ENCODE data around the gene KDSR.

The KDSR gene

GRCh38 chr18:63302220-63302619 lies 64.8 kb downstream of the KDSR start:
- H3K36me3 ChIP-seq (ENCODE audit: insufficient read depth, low read length): no peaks in the 10 kb centered on the region
- 98% methylated on average over 3 of the region's 4 CpGs for WGBS
- H3K9me3 ChIP-seq (ENCODE audit: insufficient read depth, low read depth, low read length): no peaks in the 10 kb centered on the region
- H3K27me3 ChIP-seq (ENCODE audit: insufficient read depth, low read length): no peaks in the 10 kb centered on the region
- no peak overlapping the region for H3K9ac ChIP-seq (ENCODE audit: low read depth, low read length)
- H3K4me3 ChIP-seq (ENCODE audit: low read length): no peak overlapping the region
- H3K4me1 ChIP-seq (ENCODE audit: insufficient read depth, low read length): peaks cover 11% of the 10 kb centered on the region; the same call in 1 of the 2 replicates
- no peak overlapping the region for H3K27ac ChIP-seq (ENCODE audit: low read depth, low read length)

DNA sequence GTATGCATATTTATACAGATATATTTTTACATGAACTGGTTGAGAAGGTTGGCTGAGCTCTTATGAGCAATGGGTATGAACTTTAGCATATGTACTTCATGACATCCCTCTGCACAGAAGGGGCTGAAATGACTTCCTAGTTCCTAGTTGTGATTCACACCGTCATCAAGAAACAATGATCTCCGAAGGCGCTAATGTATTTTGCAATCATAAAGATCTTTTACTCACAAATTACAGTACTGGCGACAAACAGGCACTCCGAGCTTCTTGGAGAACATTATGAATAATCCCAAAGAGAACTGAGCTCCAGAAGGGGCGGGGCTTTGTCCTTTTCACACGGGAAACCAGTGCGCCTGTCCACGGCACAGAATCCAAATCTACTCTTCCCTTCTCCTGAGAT lies 65.6 kb downstream of the KDSR start:
- Histone ChIP-seq H3K9ac (ENCODE audit: low read depth, low read length) (no peak overlapping the region), H3K36me3 (ENCODE audit: insufficient read depth, low read length) (no peaks in the 10 kb centered on the region), H3K9me3 (ENCODE audit: insufficient read depth, low read depth, low read length) (no peaks in the 10 kb centered on the region), H3K27ac (ENCODE audit: low read depth, low read length) (no peak overlapping the region), H3K4me3 (ENCODE audit: low read length) (no peak overlapping the region), H3K27me3 (ENCODE audit: insufficient read depth, low read length) (no peaks in the 10 kb centered on the region), H3K4me1 (ENCODE audit: insufficient read depth, low read length) (peaks cover 11% of the 10 kb centered on the region; the same call in 1 of the 2 replicates)
- WGBS: 90% methylated on average over 9 of the region's 9 CpGs

GRCh38 chr18:63299837-63300745 lies 66.9 kb downstream of the KDSR start:
- Histone ChIP-seq H3K36me3 (ENCODE audit: insufficient read depth, low read length) (no peaks in the 10 kb centered on the region), H3K9ac (ENCODE audit: low read depth, low read length) (no peak overlapping the region), H3K4me1 (ENCODE audit: insufficient read depth, low read length) (peaks cover 11% of the 10 kb centered on the region; the same call in 1 of the 2 replicates), H3K9me3 (ENCODE audit: insufficient read depth, low read depth, low read length) (no peaks in the 10 kb centered on the region), H3K27me3 (ENCODE audit: insufficient read depth, low read length) (no peaks in the 10 kb centered on the region), H3K27ac (ENCODE audit: low read depth, low read length) (no peak overlapping the region), H3K4me3 (ENCODE audit: low read length) (no peak overlapping the region)
- WGBS: 87% methylated on average over 3 of the region's 5 CpGs

DNA sequence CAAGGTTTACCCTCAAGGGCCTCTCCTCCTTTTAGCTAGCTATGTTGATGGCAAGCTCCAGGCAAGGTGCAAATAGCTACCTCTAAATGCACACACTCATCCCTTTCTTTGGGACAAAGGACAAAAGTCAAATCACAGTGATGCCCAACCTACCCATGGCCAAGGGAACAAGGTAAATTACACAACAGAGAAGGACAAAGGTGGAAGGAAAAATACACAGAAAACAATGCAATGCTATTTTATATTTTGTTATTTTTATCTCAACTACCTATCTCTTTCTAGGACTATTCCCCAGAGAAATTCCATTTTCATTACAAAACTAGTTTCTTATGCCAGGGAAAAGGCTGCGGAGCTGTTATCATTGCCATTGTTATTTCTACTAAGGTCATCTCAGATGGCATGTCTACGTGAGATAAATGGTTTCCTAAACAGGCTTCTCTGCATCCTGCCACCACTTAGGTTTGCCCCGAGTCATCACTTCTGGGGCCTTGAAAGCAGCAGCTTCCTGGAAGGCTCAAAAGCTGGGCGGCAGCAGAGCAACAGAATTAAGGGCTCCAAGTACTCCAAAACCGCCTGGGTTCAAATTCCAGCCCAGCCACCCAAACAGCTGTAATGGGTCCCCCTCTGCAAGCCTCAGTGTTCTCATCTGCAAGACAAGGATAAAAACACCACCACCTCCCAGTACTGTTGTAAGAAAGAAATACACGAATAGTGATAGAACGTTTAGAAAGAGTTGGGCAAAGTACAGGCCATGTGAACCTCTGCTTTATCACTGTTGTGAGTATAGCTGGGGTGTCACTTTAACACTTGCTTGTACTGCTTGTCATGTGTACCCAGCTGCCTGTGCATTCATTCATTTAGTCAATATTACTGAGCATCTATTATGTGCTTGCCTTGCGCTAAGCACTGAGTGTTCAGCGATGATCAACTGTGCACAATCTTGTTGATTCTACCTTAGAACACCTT lies 68.3 kb downstream of the KDSR start:
- Histone ChIP-seq H3K4me3 (ENCODE audit: low read length) (no peak overlapping the region), H3K27ac (ENCODE audit: low read depth, low read length) (no peak overlapping the region), H3K4me1 (ENCODE audit: insufficient read depth, low read length) (peaks cover 11% of the 10 kb centered on the region; the same call in 1 of the 2 replicates), H3K9me3 (ENCODE audit: insufficient read depth, low read depth, low read length) (no peaks in the 10 kb centered on the region), H3K36me3 (ENCODE audit: insufficient read depth, low read length) (no peaks in the 10 kb centered on the region), H3K9ac (ENCODE audit: low read depth, low read length) (no peak overlapping the region), H3K27me3 (ENCODE audit: insufficient read depth, low read length) (no peaks in the 10 kb centered on the region)
- 90% methylated on average over 9 of the region's 9 CpGs for WGBS

DNA sequence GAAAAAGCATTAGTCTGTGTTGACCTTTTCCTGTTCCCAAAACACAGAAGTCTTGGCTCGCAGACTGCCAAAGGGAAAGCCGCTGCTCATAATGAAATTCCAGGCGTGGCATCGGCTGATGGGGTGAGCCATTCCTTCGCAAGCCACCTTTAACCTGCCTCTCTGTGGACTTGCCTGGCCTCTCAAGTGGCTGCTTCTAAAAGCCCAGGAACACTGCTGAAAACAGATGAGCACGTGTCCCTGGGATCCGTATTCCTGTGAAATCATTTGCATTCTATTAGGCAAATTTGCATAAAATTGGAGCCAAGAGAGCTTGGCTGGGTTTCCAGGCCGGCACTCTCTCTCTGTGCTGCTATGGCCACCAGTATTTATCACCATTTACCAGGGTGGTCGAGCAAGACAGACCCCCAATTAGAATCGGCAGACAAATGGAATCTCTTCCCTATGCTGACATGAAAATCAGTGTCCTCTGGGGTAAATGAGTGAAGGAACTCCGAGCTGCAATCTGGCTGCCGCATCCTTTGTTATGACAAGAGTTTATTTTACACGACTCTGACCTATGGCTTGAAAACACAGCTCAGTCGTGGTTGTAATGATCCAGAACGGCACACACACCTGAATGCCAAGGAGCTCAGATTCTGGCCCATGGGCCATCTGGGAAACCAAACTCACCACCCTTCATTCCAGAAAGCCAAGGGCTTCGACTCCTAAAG lies 69.2 kb downstream of the KDSR start:
- no peaks in the 10 kb centered on the region for H3K27me3 ChIP-seq (ENCODE audit: insufficient read depth, low read length)
- no peak overlapping the region for H3K27ac ChIP-seq (ENCODE audit: low read depth, low read length)
- no peak overlapping the region; the same call in 1 of the 2 replicates for H3K9ac ChIP-seq (ENCODE audit: low read depth, low read length)
- no peaks in the 10 kb centered on the region for H3K9me3 ChIP-seq (ENCODE audit: insufficient read depth, low read depth, low read length)
- no peak overlapping the region for H3K4me3 ChIP-seq (ENCODE audit: low read length)
- peaks cover 11% of the 10 kb centered on the region; the same call in 1 of the 2 replicates for H3K4me1 ChIP-seq (ENCODE audit: insufficient read depth, low read length)
- H3K36me3 ChIP-seq (ENCODE audit: insufficient read depth, low read length): no peaks in the 10 kb centered on the region
- whole genome bisulfite sequencing: 81% methylated on average over 16 of the region's 16 CpGs

- Histone ChIP-seq H3K4me3 (ENCODE audit: low read length) (no peak overlapping the region), H3K27me3 (ENCODE audit: insufficient read depth, low read length) (no peaks in the 10 kb centered on the region), H3K27ac (ENCODE audit: low read depth, low read length) (no peak overlapping the region), H3K36me3 (ENCODE audit: insufficient read depth, low read length) (no peaks in the 10 kb centered on the region), H3K9me3 (ENCODE audit: insufficient read depth, low read depth, low read length) (no peaks in the 10 kb centered on the region), H3K4me1 (ENCODE audit: insufficient read depth, low read length) (peaks cover 14% of the 10 kb centered on the region; the same call in 1 of the 2 replicates), H3K9ac (ENCODE audit: low read depth, low read length) (no peak overlapping the region)
- WGBS: 96% methylated on average over 4 of the region's 4 CpGs
These were observed 73.1 kb downstream of the KDSR start for GRCh38 chr18:63293935-63294334.

DNA sequence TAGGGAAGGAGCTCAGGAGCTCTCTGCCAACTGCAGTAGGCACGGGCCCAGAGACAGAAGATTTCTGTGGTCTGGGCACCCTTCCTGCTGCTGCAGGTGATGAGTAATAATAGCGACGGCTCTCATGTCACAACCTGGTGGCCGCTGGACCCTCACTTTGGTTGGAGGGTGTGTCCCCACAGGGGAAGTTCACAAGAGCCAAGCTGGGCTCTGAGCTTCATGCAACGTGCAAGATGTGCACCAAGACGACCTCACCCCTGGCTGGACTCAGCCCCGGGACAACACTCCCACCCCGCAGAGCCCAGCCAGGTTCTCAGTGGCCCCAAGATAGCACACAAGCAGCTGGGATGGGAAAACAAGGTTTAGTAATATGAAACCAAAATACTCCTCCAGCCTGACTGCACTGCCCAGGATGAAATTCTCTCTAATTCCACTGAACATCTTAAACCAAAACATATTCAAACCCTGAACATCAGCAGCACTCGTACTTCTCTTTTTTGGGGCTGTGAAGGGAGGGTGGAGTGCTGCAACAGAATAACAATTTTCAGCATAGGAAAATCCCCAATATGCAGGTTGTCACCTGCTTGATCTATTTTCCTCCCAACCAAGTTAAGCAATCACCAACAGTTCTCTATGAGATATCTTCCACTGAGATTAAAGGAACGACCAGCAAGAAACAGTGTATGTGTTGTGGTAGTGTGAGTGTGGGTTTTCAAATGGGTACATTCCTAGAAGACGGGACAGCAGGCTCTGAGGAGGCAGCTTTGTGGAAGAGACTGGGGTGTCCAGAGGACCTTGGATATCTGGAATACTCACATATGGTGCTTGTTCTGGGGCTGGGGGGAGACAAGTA lies 73.9 kb downstream of the KDSR start:
- Histone ChIP-seq H3K27me3 (ENCODE audit: insufficient read depth, low read length) (no peaks in the 10 kb centered on the region), H3K9ac (ENCODE audit: low read depth, low read length) (no peak overlapping the region), H3K4me3 (ENCODE audit: low read length) (no peak overlapping the region), H3K27ac (ENCODE audit: low read depth, low read length) (no peak overlapping the region), H3K9me3 (ENCODE audit: insufficient read depth, low read depth, low read length) (no peaks in the 10 kb centered on the region), H3K36me3 (ENCODE audit: insufficient read depth, low read length) (no peaks in the 10 kb centered on the region), H3K4me1 (ENCODE audit: insufficient read depth, low read length) (peaks cover 8% of the 10 kb centered on the region; the same call in 1 of the 2 replicates)
- WGBS: 90% methylated on average over 11 of the region's 11 CpGs

DNA sequence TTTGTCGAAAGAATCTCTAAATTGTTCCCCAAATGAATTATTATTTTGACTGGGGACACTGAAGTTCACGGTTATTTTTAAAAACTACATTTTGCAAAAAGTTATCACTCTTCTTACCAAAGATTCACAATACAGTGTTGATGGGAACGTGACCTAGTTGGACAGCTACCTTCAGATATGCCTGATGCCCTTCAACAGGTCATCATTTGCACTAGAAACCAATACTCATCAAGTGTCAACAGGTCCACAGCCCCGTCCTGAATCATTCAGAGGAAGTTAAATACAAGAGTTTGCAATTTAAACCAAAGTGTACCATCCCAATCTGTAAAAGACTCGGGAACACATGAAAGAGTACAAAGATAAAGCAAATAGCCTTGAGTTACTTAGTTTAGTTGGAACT lies 75.7 kb downstream of the KDSR start:
- no peak overlapping the region for H3K4me3 ChIP-seq (ENCODE audit: low read length)
- WGBS: 97% methylated on average over 5 of the region's 5 CpGs
- no peak overlapping the region for H3K9ac ChIP-seq (ENCODE audit: low read depth, low read length)
- 0 out of 2 replicates have a peak, but pooled peaks cover 3% of the 10 kb centered on the region for H3K4me1 ChIP-seq (ENCODE audit: insufficient read depth, low read length)
- H3K9me3 ChIP-seq (ENCODE audit: insufficient read depth, low read depth, low read length): no peaks in the 10 kb centered on the region
- H3K36me3 ChIP-seq (ENCODE audit: insufficient read depth, low read length): no peaks in the 10 kb centered on the region
- H3K27me3 ChIP-seq (ENCODE audit: insufficient read depth, low read length): no peaks in the 10 kb centered on the region
- H3K27ac ChIP-seq (ENCODE audit: low read depth, low read length): no peak overlapping the region

- Histone ChIP-seq H3K36me3 (ENCODE audit: insufficient read depth, low read length) (no peaks in the 10 kb centered on the region), H3K4me3 (ENCODE audit: low read length) (no peak overlapping the region), H3K9ac (ENCODE audit: low read depth, low read length) (no peak overlapping the region), H3K27ac (ENCODE audit: low read depth, low read length) (no peak overlapping the region), H3K9me3 (ENCODE audit: insufficient read depth, low read depth, low read length) (no peaks in the 10 kb centered on the region), H3K27me3 (ENCODE audit: insufficient read depth, low read length) (no peaks in the 10 kb centered on the region), H3K4me1 (ENCODE audit: insufficient read depth, low read length) (0 out of 2 replicates have a peak, but pooled peaks cover 3% of the 10 kb centered on the region)
- WGBS: 92% methylated on average over 7 of the region's 7 CpGs
These were observed 76.2 kb downstream of the KDSR start for GRCh38 chr18:63290821-63291200.
